HepG2 (cell line): ENCODE measurements around the gene SEBOX. TPM values are rescaled to one million over a fixed set of nuclear protein-coding genes. Genes with fewer than 3 reads are reported as not detected.

ENCODE experiments used
- BRCA1 ChIP-seq: sonication (generic); formaldehyde crosslinking; IDR thresholded peaks from 2 replicates; pipeline ENCODE4 v1.4.0; 2020; ENCODE audit warnings: missing genetic modification reagents
- BRD4 ChIP-seq: sonication (generic); formaldehyde crosslinking; IDR thresholded peaks from 2 replicates; pipeline ENCODE4 v1.4.0; 2020; ENCODE audit warnings: missing genetic modification reagents
- CENPT ChIP-seq: sonication (generic); formaldehyde crosslinking; IDR thresholded peaks from 2 replicates; pipeline ENCODE4 v1.8.0; 2022; ENCODE audit warnings: low read depth, mild to moderate bottlenecking, moderate library complexity, missing genetic modification reagents
- HBP1 ChIP-seq: IDR thresholded peaks from 2 replicates; pipeline ENCODE4 v1.6.1; 2016; ENCODE audit warnings: low read depth, control low read depth
- JUNB ChIP-seq: sonication (generic); formaldehyde crosslinking; IDR thresholded peaks from 2 replicates; pipeline ENCODE4 v1.8.0; 2022; ENCODE audit warnings: missing genetic modification reagents, mild to moderate bottlenecking, borderline replicate concordance
- KLF16 ChIP-seq, 2 experiments: sonication (generic) in 1 of 2; formaldehyde crosslinking in 1 of 2; IDR thresholded peaks; 2 replicates each; pipeline versions ENCODE4 v1.6.1 to v1.8.0; 2016 to 2023; ENCODE audit warnings: missing genetic modification reagents in 2 of 2, missing compliant biosample characterization in 1 of 2
- MBNL3 ChIP-seq: fragments of 250-450 bp; sonication (Bioruptor Pico); conservative IDR thresholded peaks from 2 replicates; pipeline ENCODE4 v1.8.0; 2022; ENCODE audit warnings: mild to moderate bottlenecking, inconsistent platforms
- MED13 ChIP-seq: sonication (generic); formaldehyde crosslinking; IDR thresholded peaks from 2 replicates; pipeline ENCODE4 v1.5.0; 2020; ENCODE audit warnings: missing genetic modification reagents
- MXI1 ChIP-seq: IDR thresholded peaks from 3 replicates; pipeline ENCODE4 v1.6.1; 2012; ENCODE audit warnings: low read depth, low read length, inconsistent platforms, borderline replicate concordance
- MZF1 ChIP-seq: sonication (generic); formaldehyde crosslinking; IDR thresholded peaks from 2 replicates; pipeline ENCODE4 v1.8.1; 2023; ENCODE audit warnings: mild to moderate bottlenecking, missing genetic modification reagents, borderline replicate concordance
- NPAS2 ChIP-seq: sonication (generic); formaldehyde crosslinking; IDR thresholded peaks from 2 replicates; pipeline ENCODE4 v1.8.0; 2022; ENCODE audit warnings: mild to moderate bottlenecking, missing genetic modification reagents, borderline replicate concordance
- PHF5A ChIP-seq: IDR thresholded peaks from one replicate; pipeline ENCODE4 v1.6.1; 2018; ENCODE audit warnings: low read depth, missing genetic modification reagents; ENCODE audit not compliant: unreplicated experiment
- POLR2G ChIP-seq: fragments of 200-400 bp; formaldehyde crosslinking; IDR thresholded peaks from 2 replicates; pipeline ENCODE4 v1.6.1; 2018; ENCODE audit warnings: mild to moderate bottlenecking, low read depth, low read length, moderate library complexity
- RAD21 ChIP-seq: fragments of 450-650 bp; formaldehyde crosslinking; IDR thresholded peaks from 2 replicates; pipeline ENCODE4 v1.5.0; 2020; ENCODE audit warnings: mild to moderate bottlenecking
- RFXANK ChIP-seq: IDR thresholded peaks from 2 replicates; pipeline ENCODE4 v1.6.1; 2016
- SIN3B ChIP-seq: fragments of 150-350 bp; IDR thresholded peaks from 2 replicates; pipeline ENCODE4 v1.6.1; 2014; ENCODE audit warnings: low read length
- SP140L ChIP-seq: sonication (generic); formaldehyde crosslinking; IDR thresholded peaks from 2 replicates; pipeline ENCODE4 v1.4.0; 2020; ENCODE audit warnings: missing genetic modification reagents, borderline replicate concordance
- ZNF234 ChIP-seq: sonication (generic); formaldehyde crosslinking; conservative IDR thresholded peaks from 2 replicates; pipeline ENCODE4 v1.5.1; 2020; ENCODE audit warnings: mild to moderate bottlenecking, missing genetic modification reagents
- ZNF264 ChIP-seq: sonication (generic); formaldehyde crosslinking; IDR thresholded peaks from 2 replicates; pipeline ENCODE4 v1.4.0; 2020; ENCODE audit warnings: missing genetic modification reagents
- ZNF441 ChIP-seq: sonication (generic); formaldehyde crosslinking; IDR thresholded peaks from 2 replicates; pipeline ENCODE4 v1.7.0; 2021; ENCODE audit warnings: missing genetic modification reagents, borderline replicate concordance
- ZNF549 ChIP-seq: sonication (generic); formaldehyde crosslinking; IDR thresholded peaks from 2 replicates; pipeline ENCODE4 v1.5.0; 2020; ENCODE audit warnings: missing genetic modification reagents
- ZNF563 ChIP-seq: sonication (generic); formaldehyde crosslinking; IDR thresholded peaks from 2 replicates; pipeline ENCODE4 v1.8.0; 2022; ENCODE audit warnings: mild to moderate bottlenecking, moderate library complexity, missing genetic modification reagents
- ZNF576 ChIP-seq: sonication (generic); formaldehyde crosslinking; IDR thresholded peaks from 2 replicates; pipeline ENCODE4 v1.4.0; 2020; ENCODE audit warnings: mild to moderate bottlenecking, missing genetic modification reagents
- ZNF703 ChIP-seq: sonication (generic); formaldehyde crosslinking; IDR thresholded peaks from 2 replicates; pipeline ENCODE4 v1.5.1; 2020; ENCODE audit warnings: missing genetic modification reagents, mild to moderate bottlenecking, moderate library complexity, borderline replicate concordance
- ZNF724P ChIP-seq: sonication (generic); formaldehyde crosslinking; IDR thresholded peaks from 2 replicates; pipeline ENCODE4 v1.8.0; 2022; ENCODE audit warnings: missing genetic modification reagents, borderline replicate concordance
- ZNF770 ChIP-seq: sonication (generic); formaldehyde crosslinking; IDR thresholded peaks from 2 replicates; pipeline ENCODE4 v1.5.0; 2020; ENCODE audit warnings: mild to moderate bottlenecking, missing genetic modification reagents
- ZNF772 ChIP-seq: sonication (generic); formaldehyde crosslinking; IDR thresholded peaks from 2 replicates; pipeline ENCODE4 v1.5.0; 2020; ENCODE audit warnings: mild to moderate bottlenecking, missing genetic modification reagents
- ZSCAN12 ChIP-seq: sonication (generic); formaldehyde crosslinking; IDR thresholded peaks from 2 replicates; pipeline ENCODE4 v1.9.0; 2021; ENCODE audit warnings: mild to moderate bottlenecking, missing genetic modification reagents
- ZSCAN30 ChIP-seq: sonication (generic); formaldehyde crosslinking; IDR thresholded peaks from 2 replicates; pipeline ENCODE4 v1.5.0; 2020; ENCODE audit warnings: mild to moderate bottlenecking, missing genetic modification reagents
- polyA plus RNA-seq, 8 experiments: library from polyadenylated mRNA; depleted of rRNA in 3 of 8; stranded (reverse) in 7 of 8; unstranded in 1 of 8; fragments of >200 nt; fragmentation: Illumina TruSeq in 4 of 8; extraction: Trizol in 4 of 8; gene quantifications; 2 replicates each; pipeline versions ENCODE4 v1.2.1 to v1.2.3, GENCODE V29; 2011 to 2016; ENCODE audit warnings: low read depth in 4 of 8, missing spikeins in 1 of 8, mixed read lengths in 1 of 8; ENCODE audit not compliant: insufficient read depth in 1 of 8
- total RNA-seq, 5 experiments: library from RNA; depleted of rRNA; stranded (reverse); fragments of >200 nt; fragmentation: Illumina TruSeq; extraction: Trizol; gene quantifications; 2 replicates each; pipeline ENCODE4 v1.2.3, GENCODE V29; 2016; ENCODE audit warnings: low read depth in 1 of 5

SEBOX gene
- total and polyA plus RNA-seq, 2 of the 13 experiments (the other 11 are each of a cell fraction or from before 2014, with no cell fraction given) = not detected

- peak; percentile 84; the same call in 1 of the 2 replicates for TF ChIP-seq HBP1
- TF ChIP-seq NPAS2 = no peak
- peak; percentile 81 for TF ChIP-seq PHF5A
- TF ChIP-seq ZNF724P = no peak; the same call in 1 of the 2 replicates
- no peak for TF ChIP-seq ZNF441
- no peak for TF ChIP-seq MBNL3 (CRISPR knock-in tag)
- TF ChIP-seq ZNF264 (CRISPR knock-in tag) = peak; percentile 22; the same call in 1 of the 2 replicates
- TF ChIP-seq SIN3B = peak; percentile 95
- peak; percentile 73 for TF ChIP-seq RAD21 (CRISPR knock-in tag)
- TF ChIP-seq MXI1 = peak; percentile 81; the same call in 2 of the 3 replicates
- TF ChIP-seq ZNF772 (CRISPR knock-in tag) = peak; percentile 65; the same call in 1 of the 2 replicates
- no peak for TF ChIP-seq RFXANK (CRISPR knock-in tag)
- peak; percentile 43; the same call in 1 of the 2 replicates for TF ChIP-seq ZNF770
- TF ChIP-seq ZSCAN30 (CRISPR knock-in tag) = no peak
- peak; percentile 71 for TF ChIP-seq MED13 (CRISPR knock-in tag)
- TF ChIP-seq SP140L = no peak
- TF ChIP-seq KLF16 (CRISPR knock-in tag; IDR thresholded peaks at IDR 0.05) = peak in 1 of 2 experiments; percentile 58; a peak in 1 of 4 replicates
- no peak; the same call in 1 of the 2 replicates for TF ChIP-seq ZNF234 (CRISPR knock-in tag)
- TF ChIP-seq ZNF549 (CRISPR knock-in tag) = peak; percentile 71; the same call in 1 of the 2 replicates
- no peak for TF ChIP-seq ZSCAN12 (CRISPR knock-in tag)
- TF ChIP-seq ZNF703 = no peak
- no peak for TF ChIP-seq ZNF576
- TF ChIP-seq BRD4 = peak; percentile 3
- TF ChIP-seq MZF1 = no peak
- TF ChIP-seq BRCA1 (CRISPR knock-in tag) = no peak
- peak; percentile 91 for TF ChIP-seq POLR2G
- no peak for TF ChIP-seq JUNB (CRISPR knock-in tag)
- TF ChIP-seq CENPT (CRISPR knock-in tag) = peak; percentile 81; the same call in 1 of the 2 replicates
- TF ChIP-seq ZNF563 = peak; percentile 89; the same call in 1 of the 2 replicates
Measured at GRCh38 chr17:28357061-28357900, 7.7 kb downstream of the SEBOX start, which contains the start of gene POLDIP2 (continued).
